Transverse colon (tissue), 4 donors: ENCODE measurements around the gene INSC. TPM values are rescaled to one million over a fixed set of nuclear protein-coding genes. Genes with fewer than 3 reads are reported as not detected.

Experiments used
- DNase-seq: peaks from one replicate; pipeline ENCODE4 v3.0.0-alpha.2; 2019
- H3K27ac ChIP-seq, 4 donors: fragments of 200-600 bp; sonication (generic); 2 replicates each; pipeline ENCODE4 v1.5.1; 2016 to 2018; ENCODE audit warnings: inconsistent platforms in 4 of 4
- H3K27me3 ChIP-seq: fragments of 200-600 bp; sonication (generic); 2 replicates; pipeline ENCODE4 v1.5.1; 2017; ENCODE audit warnings: inconsistent platforms
- H3K36me3 ChIP-seq, 4 donors: fragments of 200-600 bp; sonication (generic); 2 replicates each; pipeline ENCODE4 v1.5.1; 2017 to 2019; ENCODE audit warnings: inconsistent platforms in 4 of 4
- H3K4me1 ChIP-seq, 4 donors: fragments of 200-600 bp; sonication (generic); 2 replicates each; pipeline ENCODE4 v1.5.1; 2017 to 2020; ENCODE audit warnings: inconsistent platforms in 4 of 4
- H3K4me3 ChIP-seq, 4 donors: fragments of 200-600 bp; sonication (generic); 1 replicate in 1 of 4; 2 replicates in 3 of 4; pipeline versions ENCODE4 v1.5.1 to v1.6.1; 2017 to 2019; ENCODE audit warnings: inconsistent platforms in 4 of 4
- H3K9me3 ChIP-seq, 2 donors: fragments of 200-600 bp; sonication (generic); 2 replicates each; pipeline ENCODE4 v1.5.1; 2017 to 2019; ENCODE audit warnings: inconsistent platforms in 2 of 2
- CTCF ChIP-seq, 5 experiments: fragments of 200-600 bp in 3 of 5; fragments of 450-650 bp in 2 of 5; sonication (generic) in 3 of 5; IDR thresholded peaks; 1 replicate in 2 of 5; 2 replicates in 3 of 5; pipeline ENCODE4 v1.5.1; 2016 to 2017; ENCODE audit warnings: antibody characterized with exemption in 5 of 5, inconsistent platforms in 3 of 5, mild to moderate bottlenecking in 2 of 5, moderate library complexity in 1 of 5
- EP300 ChIP-seq: sonication (generic); formaldehyde crosslinking; IDR thresholded peaks from one replicate; pipeline ENCODE4 v1.6.1; 2017; ENCODE audit warnings: antibody characterized with exemption, low read depth
- POLR2A ChIP-seq: fragments of 450-650 bp; IDR thresholded peaks from one replicate; pipeline ENCODE4 v1.6.1; 2016; ENCODE audit warnings: antibody characterized with exemption, mild to moderate bottlenecking, moderate library complexity
- POLR2AphosphoS5 ChIP-seq, 3 donors: sonication (generic); formaldehyde crosslinking; IDR thresholded peaks; one replicate each; pipeline ENCODE4 v1.6.1; 2016; ENCODE audit warnings: antibody characterized with exemption in 3 of 3
- WGBS, 2 donors: methylation state at CpG; one replicate each; pipeline ENCODE4 v1.1.5; 2018; ENCODE audit warnings: low coverage in 1 of 2; 5-methylcytosine and 5-hydroxymethylcytosine counted together
- in situ Hi-C, 4 donors: fragments of 200-750 bp; cut with MboI; loops; one replicate each; pipeline versions ENCODE4 v1.15.0 to v1.15.1; 2017; ENCODE audit warnings: low sequenced_read_pairs in 3 of 4, low pct_ligation_motif_present in 1 of 4, low pct_unique_long_range_greater_than_20kb in 1 of 4
- intact Hi-C: fragments of 100-400 bp; cut with DNase I; formaldehyde crosslinking; loops from one replicate; pipeline ENCODE4 v1.15.1; 2023; ENCODE audit warnings: low total_unique reads
- total RNA-seq, 4 donors: library from RNA; depleted of rRNA; stranded (reverse); fragments of >200 nt; gene quantifications; one replicate each; pipeline ENCODE4 v1.1.0, GENCODE V29; 2016

Gene INSC
- total RNA-seq, 4 donors from 2014 or later = 0.60 to 1.9 (median 1.3) TPM

GRCh38 chr11:15127341-15127740 lies 12.6 kb downstream of the INSC start:
- no peak for DNase-seq
- TF ChIP-seq CTCF (IDR thresholded peaks at IDR 0.05) (no peak), POLR2AphosphoS5 (IDR thresholded peaks at IDR 0.05) (no peak), EP300 (no peak)
- Histone ChIP-seq H3K27me3 (no peaks in the 10 kb centered on the region), H3K4me3 (no peak overlapping the region), H3K27ac (no peak overlapping the region), H3K9me3 (no peaks in the 10 kb centered on the region), H3K4me1 (no peaks in the 10 kb centered on the region), H3K36me3 (no peaks in the 10 kb centered on the region)
- in situ Hi-C loops (no loop called here), intact Hi-C loops (no loop called here)
- WGBS, 2 donors = 81 to 93% methylated on average over 3 to 6 of the region's 6 CpGs

- Histone ChIP-seq H3K27ac (no peak overlapping the region), H3K36me3 (no peaks in the 10 kb centered on the region), H3K27me3 (no peaks in the 10 kb centered on the region), H3K4me1 (no peaks in the 10 kb centered on the region), H3K4me3 (no peak overlapping the region), H3K9me3 (no peaks in the 10 kb centered on the region)
- no peak for DNase-seq
- in situ Hi-C loops (no loop called here), intact Hi-C loops (no loop called here)
- TF ChIP-seq POLR2AphosphoS5 (IDR thresholded peaks at IDR 0.05) (no peak), CTCF (IDR thresholded peaks at IDR 0.05) (no peak), POLR2A (no peak), EP300 (no peak)
- WGBS, 2 donors = 83 to 100% methylated on average over 1 to 2 of the region's 2 CpGs
These were observed 13.9 kb downstream of the INSC start for GRCh38 chr11:15128621-15129020.

GRCh38 chr11:15136166-15136565 lies 21.4 kb downstream of the INSC start:
- in situ Hi-C loops = no loop called here
- intact Hi-C loops = no loop called here
- H3K27me3 ChIP-seq = no peaks in the 10 kb centered on the region
- no peak overlapping the region for H3K27ac ChIP-seq
- 79 to 90% methylated on average over 1 of the region's 1 CpG for WGBS, 2 donors
- H3K36me3 ChIP-seq = no peaks in the 10 kb centered on the region
- TF ChIP-seq POLR2AphosphoS5 (IDR thresholded peaks at IDR 0.05) = no peak
- no peak for TF ChIP-seq EP300
- no peak overlapping the region for H3K4me3 ChIP-seq
- DNase-seq = no peak
- H3K4me1 ChIP-seq = no peaks in the 10 kb centered on the region
- no peaks in the 10 kb centered on the region for H3K9me3 ChIP-seq

- Histone ChIP-seq H3K9me3 (no peaks in the 10 kb centered on the region), H3K27ac (no peak overlapping the region), H3K4me3 (no peak overlapping the region), H3K4me1 (no peaks in the 10 kb centered on the region), H3K36me3 (no peaks in the 10 kb centered on the region), H3K27me3 (no peaks in the 10 kb centered on the region)
- in situ Hi-C loops (no loop called here), intact Hi-C loops (no loop called here)
- TF ChIP-seq POLR2AphosphoS5 (IDR thresholded peaks at IDR 0.05) (no peak), POLR2A (no peak), CTCF (IDR thresholded peaks at IDR 0.05) (no peak), EP300 (no peak)
- no peak for DNase-seq
- 73 to 76% methylated on average over 3 to 5 of the region's 5 CpGs for WGBS, 2 donors
These were observed 24.5 kb downstream of the INSC start for GRCh38 chr11:15139096-15139770.
